ENCODE measurements around the gene THYN1.

Gene THYN1

DNA sequence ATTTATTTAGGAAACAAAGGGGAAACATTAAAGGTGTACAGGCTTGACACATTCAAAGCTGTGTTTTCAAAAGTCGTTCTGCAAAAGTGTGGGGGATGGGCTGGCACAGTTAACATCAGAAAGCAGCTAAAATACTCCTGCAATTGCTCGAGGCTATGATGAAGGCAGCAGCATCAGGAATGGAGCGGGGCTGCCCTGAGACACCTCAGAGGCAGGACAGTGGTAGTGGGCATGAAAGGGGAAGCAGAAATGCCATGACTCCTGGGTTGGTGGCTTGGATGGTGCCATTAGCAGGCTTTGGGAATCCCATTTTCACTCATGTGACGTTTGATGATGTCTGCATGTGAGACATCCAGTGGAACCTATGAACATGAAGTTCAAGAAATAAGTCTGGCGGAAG is 30.0 kb downstream of the THYN1 start:
- DNase-seq (ENCODE audit: low read depth): no peak

DNA sequence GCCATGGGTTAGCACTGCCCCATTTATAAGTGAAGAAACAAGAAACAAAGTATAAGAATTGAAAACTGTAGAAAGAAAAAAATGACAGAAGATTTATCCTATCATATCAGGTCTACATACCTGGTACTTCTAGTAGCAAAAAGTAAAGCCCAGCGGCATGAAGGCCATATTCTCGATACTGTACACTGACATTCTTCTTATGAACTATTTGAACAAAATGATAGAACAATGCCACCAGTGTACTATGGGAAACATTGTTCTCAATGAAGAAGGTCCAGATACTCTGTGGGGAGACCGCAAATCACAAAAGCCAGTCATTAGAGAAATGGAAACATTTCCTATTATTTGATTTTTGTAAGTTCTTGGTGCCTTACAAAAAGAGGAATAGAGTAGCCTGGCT is 36.3 kb downstream of the THYN1 start:
- no peak for DNase-seq (ENCODE audit: low read depth)

DNA sequence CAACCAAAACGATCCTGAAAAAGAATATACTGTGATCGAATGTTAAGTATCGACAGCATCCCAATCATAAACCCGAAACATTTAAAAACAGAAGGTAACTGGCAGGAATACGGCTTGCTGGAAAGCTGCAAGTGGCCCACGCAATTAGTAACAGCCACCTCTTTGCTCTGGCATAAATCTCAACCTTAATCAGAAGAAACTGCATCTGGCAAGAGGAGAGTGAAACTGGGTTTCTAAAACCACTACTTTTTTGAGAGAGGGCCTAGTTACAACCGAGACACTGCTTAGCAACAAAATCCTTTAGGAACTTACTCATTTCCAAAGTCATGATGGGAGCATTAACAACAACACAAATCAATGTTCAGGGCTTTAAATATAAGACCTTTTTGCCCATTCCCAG is 37.3 kb downstream of the THYN1 start:
- no peak for DNase-seq (ENCODE audit: low read depth)

GRCh38 chr11:134207538-134208239 is 45.5 kb downstream of the THYN1 start:
- DNase-seq (ENCODE audit: low read depth): no peak

GRCh38 chr11:134206185-134206584 is 47.0 kb downstream of the THYN1 start:
- DNase-seq (ENCODE audit: low read depth): no peak

- no peak for DNase-seq (ENCODE audit: low read depth)
Measured at GRCh38 chr11:134205729-134206128, 47.4 kb downstream of the THYN1 start.

- DNase-seq (ENCODE audit: low read depth): no peak
Measured at GRCh38 chr11:134202661-134203060, 50.5 kb downstream of the THYN1 start.

DNA sequence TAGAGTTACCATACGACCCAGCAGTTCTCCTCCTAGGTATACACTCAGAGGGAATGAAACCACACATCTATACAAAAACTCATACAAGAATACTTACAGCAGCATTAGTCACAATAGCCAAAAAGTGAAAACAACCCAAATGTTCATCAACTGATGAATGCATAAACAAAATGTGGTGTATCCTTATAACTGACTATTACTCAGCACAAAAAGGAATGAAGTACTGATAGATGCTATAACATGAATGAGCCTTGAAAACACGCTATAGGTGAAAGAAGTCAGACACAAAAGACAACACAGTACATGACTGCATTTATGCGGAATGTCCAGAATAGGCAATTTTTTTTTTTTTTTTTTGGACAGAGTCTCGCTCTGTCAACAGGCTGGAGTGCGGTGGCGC is 52.5 kb downstream of the THYN1 start:
- no peak for DNase-seq (ENCODE audit: low read depth)

- DNase-seq (ENCODE audit: low read depth): no peak
Measured at GRCh38 chr11:134199531-134199930, 53.6 kb downstream of the THYN1 start.
